ENCODE results near the gene SPATS2.
"Not testable (repeated sequence)": the region's sequence is repeated elsewhere in the genome, so short reads cannot be mapped to it uniquely, and the experiment has no call there.

SPATS2 gene

DNA sequence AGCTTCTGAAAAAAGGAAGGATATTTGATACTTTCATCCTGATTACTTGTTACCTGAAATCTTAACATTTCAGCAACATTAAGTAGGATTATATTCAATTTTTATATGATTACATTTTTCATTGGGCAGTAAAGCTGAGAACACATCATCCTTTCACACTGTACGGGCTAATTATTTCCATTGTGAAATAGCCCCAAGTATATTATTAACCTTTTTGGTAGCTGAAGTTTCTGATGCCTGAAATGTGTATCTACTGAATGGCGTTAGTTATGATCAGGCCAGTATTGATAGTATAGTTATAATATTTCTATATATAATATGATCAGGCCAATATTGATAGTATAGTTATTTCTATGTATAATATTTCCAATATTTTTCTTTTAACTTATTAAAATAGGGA lies 10.1 kb downstream of the SPATS2 start:
- H3K4me3 ChIP-seq (replicated peaks in 1 of 2; ENCODE audit: low read depth in 2 of 2, low read length in 2 of 2): no peak overlapping the region
- DNase-seq (ENCODE audit: low read depth in 2 of 2): no peak
- TF ChIP-seq, protein P1, sequence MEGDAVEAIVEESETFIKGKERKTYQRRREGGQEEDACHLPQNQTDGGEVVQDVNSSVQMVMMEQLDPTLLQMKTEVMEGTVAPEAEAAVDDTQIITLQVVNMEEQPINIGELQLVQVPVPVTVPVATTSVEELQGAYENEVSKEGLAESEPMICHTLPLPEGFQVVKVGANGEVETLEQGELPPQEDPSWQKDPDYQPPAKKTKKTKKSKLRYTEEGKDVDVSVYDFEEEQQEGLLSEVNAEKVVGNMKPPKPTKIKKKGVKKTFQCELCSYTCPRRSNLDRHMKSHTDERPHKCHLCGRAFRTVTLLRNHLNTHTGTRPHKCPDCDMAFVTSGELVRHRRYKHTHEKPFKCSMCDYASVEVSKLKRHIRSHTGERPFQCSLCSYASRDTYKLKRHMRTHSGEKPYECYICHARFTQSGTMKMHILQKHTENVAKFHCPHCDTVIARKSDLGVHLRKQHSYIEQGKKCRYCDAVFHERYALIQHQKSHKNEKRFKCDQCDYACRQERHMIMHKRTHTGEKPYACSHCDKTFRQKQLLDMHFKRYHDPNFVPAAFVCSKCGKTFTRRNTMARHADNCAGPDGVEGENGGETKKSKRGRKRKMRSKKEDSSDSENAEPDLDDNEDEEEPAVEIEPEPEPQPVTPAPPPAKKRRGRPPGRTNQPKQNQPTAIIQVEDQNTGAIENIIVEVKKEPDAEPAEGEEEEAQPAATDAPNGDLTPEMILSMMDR (IDR thresholded peaks at IDR 0.05; ENCODE audit: low read depth, low read length): no peak

DNA sequence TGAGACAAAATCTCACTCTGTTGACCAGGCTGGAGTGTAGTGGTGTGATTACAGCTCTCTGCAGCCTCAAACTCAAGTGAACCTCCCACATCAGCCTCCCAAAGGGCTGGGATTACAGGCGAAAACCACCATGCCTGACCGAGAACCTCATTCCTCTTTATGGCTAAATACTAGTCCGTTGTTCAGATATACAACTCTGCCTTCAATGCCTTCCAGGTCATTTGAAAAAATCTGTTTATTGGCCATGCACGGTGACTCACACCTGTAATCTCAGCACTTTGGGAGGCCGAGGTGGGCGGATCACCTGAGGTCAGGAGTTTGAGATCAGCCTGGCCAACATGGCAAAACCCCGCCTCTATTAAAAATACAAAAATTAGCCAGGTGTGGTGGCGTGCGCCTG lies 12.9 kb downstream of the SPATS2 start:
- DNase-seq (ENCODE audit: low read depth in 2 of 2); H3K4me3 ChIP-seq (replicated peaks in 1 of 2; ENCODE audit: low read depth in 2 of 2, low read length in 2 of 2): not testable (repeated sequence)

DNA sequence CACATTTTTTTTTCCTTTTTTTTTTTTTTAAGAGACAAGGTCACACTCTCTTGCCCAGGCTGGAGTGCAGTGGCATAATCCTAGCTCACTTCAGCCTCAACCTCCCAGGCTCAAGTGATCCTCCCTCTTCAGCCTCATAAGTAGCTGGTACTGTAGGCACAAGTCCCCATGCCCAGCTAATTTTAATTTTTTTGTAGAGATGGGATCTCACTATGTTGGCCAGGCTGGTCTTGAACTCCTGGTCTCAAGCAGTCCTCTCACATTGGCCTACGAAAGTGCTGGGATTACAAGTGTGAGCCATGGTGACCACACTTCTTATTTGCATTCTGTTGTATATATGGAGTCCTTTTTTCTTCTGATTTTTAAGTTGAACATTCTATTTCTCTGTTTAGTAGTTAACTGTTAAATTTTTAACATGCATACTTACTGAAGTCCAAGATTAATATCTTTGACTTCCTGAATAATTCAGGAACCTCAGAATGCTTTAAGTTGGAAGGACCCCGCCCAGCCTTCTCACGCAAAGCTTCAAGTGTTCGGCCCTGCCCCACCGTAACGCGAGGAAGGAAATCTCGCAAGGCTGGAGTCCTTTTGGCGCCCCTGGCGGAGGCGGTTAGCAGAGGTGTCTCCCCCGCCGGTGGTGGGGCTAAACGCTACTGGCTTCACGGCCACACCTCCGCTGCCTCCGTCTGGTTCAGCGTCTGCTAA lies 21.6 kb downstream of the SPATS2 start:
- TF ChIP-seq, protein P1 (IDR thresholded peaks at IDR 0.05; ENCODE audit: low read depth, low read length): no peak
- no peak for DNase-seq (ENCODE audit: low read depth in 2 of 2)
- no peak overlapping the region for H3K4me3 ChIP-seq (replicated peaks in 1 of 2; ENCODE audit: low read depth in 2 of 2, low read length in 2 of 2)

DNA sequence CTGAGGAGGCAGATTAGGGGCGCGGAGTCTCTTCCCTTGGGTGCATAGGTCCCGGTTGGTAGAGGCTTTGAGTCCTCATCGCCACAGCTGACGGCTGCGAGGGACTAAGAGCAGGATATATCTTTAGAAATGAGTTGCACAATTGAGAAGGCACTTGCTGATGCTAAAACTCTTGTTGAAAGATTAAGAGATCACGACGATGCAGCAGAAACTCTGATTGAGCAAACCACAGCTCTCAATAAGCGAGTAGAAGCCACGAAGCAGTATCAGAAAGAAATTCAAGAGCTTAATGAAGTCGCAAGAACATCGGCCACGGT lies 22.1 kb downstream of the SPATS2 start:
- TF ChIP-seq, protein P1 (IDR thresholded peaks at IDR 0.05; ENCODE audit: low read depth, low read length): no peak
- H3K4me3 ChIP-seq (replicated peaks in 1 of 2; ENCODE audit: low read depth in 2 of 2, low read length in 2 of 2): no peak overlapping the region

DNA sequence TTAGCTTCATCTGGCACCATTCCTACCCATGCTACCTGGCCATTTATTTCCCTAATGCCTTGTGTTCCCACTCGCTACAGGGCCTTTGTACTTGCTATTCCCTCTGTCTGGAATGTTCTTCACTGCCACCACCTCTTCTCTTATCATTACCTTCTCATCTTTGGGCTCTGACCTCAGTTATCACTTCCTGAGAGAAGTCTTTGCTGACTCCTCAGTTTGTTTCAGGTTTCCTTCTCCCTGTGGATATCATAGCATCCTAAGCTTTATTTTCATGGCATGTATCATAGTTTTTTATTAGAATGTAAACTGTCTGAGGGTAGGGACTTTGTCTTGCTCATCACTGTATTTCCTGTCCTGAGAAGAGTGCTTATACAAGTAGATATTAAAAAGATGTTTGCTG lies 29.7 kb downstream of the SPATS2 start:
- no peak for DNase-seq (ENCODE audit: low read depth in 2 of 2)
- no peak overlapping the region for H3K4me3 ChIP-seq (replicated peaks in 1 of 2; ENCODE audit: low read depth in 2 of 2, low read length in 2 of 2)
- TF ChIP-seq, protein P1 (IDR thresholded peaks at IDR 0.05; ENCODE audit: low read depth, low read length): no peak

More for the DNA sequence above, 22.1 kb downstream of the SPATS2 start:
- no peak for DNase-seq (ENCODE audit: low read depth in 2 of 2)

DNA sequence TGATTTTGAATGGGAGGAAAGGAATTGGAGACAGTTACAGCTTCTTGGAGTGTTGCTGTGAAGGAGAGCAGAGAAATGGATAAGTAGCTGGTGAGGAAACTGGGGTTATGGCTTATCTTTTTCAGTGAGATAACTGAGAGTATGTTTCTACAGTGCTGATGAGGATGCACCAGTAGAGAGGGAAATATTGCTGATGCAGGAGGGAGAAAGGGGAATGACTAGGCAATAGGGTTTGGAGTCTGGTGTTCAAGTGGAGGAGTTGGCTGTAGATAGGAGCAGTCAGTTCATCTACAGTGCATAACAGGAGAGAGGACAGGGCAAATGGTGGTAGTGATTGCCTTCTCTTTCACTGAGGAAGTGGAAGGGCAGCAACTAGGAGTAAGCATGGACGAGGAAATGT lies 33.0 kb downstream of the SPATS2 start:
- TF ChIP-seq, protein P1 (IDR thresholded peaks at IDR 0.05; ENCODE audit: low read depth, low read length): no peak
- DNase-seq (ENCODE audit: low read depth in 2 of 2): no peak
- no peak overlapping the region for H3K4me3 ChIP-seq (replicated peaks in 1 of 2; ENCODE audit: low read depth in 2 of 2, low read length in 2 of 2)

DNA sequence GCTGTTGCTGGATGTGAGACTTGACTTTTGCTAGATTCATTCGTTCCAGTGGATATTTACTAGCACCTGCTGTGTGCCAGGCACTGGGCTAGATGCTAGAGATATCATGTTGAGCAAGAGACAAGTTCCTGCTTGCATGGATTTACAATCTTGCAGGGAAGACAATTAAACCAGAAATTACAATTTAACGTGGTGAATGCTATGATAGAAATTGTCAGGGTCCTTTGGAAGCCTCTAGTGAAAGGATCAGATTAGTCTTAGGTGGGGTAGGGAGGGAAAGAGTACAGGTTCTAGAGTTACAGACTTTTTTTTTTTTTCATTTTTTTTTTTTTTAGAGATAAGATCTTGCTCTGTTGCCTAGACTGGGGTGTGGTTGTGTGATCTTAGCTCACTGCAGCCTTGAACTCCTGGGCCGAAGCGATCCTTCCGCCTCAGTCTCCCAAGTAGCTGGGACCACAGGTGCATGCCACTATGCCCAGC lies 36.7 kb downstream of the SPATS2 start:
- TF ChIP-seq, protein P1 (IDR thresholded peaks at IDR 0.05; ENCODE audit: low read depth, low read length): no peak
- no peak overlapping the region for H3K4me3 ChIP-seq (replicated peaks in 1 of 2; ENCODE audit: low read depth in 2 of 2, low read length in 2 of 2)
- no peak for DNase-seq (ENCODE audit: low read depth in 2 of 2)
